ENCODE measurements around the gene ACADM.
"Not testable (repeated sequence)": the region's sequence is repeated elsewhere in the genome, so short reads cannot be mapped to it uniquely, and the experiment has no call there.

Gene ACADM

DNA sequence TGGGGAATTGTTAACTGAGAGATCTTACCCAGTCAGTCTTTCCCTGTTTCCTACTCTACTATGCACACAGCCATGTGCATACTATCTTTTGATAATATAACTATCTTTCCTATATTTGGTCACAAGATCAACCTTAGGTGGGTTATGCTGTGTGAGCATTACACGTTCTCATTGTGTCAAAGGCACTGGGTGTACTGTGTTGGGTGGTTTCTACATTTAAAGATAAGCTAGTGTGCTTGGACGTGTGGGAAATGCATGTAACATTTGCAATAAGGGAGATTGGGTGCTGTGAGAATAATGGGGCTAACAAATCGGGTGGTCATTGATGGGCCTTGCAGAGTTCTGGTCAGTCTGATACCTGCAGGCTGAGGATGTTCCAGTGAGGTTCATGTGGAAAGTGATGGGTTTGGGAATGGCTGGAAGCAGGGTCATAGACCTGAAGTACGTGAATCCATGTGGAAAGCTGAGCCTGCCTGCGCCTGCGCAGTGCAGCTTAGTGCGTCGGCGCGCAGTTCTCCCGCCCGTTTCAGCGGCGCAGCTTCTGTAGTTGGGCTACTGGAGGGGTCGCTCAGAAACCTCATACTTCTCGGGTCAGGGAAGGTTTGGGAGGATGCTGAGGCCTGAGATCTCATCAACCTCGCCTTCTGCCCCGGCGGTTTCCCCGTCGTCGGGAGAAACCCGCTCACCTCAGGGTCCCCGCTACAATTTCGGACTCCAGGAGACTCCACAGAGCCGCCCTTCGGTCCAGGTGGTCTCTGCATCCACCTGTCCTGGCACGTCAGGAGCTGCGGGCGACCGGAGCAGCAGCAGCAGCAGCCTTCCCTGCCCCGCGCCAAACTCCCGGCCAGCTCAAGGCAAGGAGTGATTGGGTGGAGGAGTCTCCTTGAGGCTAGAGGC lies 72.1 kb downstream of the ACADM start, which contains the start of gene MSH4:
TSS of gene MSH4 (plus strand) at position 507 of the 897 bp plus-strand sequence. CDS start at position 611, 104 bp downstream.
- peak; percentile 42 for DNase-seq

DNA sequence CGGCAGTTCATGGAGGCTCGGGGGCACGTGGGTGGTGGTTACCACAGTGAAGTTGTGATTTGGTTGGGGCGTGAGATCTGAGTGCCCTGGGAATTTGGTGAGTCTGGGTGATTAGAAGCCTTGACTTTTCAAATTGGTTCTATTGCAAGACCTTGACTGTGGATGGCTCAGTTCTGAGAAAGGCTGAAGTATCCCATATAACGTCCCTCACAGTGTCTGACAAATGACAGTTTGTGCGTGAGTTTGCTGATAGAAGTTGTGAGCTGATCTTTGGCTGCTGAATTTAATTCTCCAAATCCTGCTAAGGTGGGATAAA lies 72.7 kb downstream of the ACADM start:
- DNase-seq: no peak

DNA sequence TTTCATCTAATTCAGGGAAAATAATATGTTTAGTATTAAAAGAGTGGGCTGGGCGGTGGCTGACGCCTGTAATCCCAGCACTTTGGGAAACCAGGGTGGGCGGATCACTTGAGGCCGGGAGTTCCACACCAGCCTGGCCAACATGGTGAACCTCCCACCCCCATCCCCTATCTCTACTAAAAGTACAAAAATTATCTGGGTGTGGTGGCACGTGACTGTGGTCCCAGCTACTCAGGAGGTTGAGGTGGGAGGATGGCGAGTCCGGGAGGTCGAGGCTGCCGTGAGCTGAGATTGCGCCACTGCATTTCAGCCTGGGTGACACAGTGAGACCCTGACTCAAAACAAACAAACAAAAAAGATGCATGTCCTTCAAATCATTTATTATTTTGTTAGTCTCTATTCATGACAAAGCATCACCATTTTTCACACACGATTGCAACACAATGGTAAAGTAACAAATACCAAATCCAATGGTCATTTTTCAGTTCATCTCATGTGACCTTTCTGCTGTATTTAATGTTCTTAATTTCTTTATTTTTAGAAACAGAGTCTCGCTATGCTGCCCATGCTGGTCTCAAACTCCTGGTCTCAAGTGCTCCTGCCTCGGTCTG lies 73.2 kb downstream of the ACADM start:
- DNase-seq: peak; percentile 13

DNA sequence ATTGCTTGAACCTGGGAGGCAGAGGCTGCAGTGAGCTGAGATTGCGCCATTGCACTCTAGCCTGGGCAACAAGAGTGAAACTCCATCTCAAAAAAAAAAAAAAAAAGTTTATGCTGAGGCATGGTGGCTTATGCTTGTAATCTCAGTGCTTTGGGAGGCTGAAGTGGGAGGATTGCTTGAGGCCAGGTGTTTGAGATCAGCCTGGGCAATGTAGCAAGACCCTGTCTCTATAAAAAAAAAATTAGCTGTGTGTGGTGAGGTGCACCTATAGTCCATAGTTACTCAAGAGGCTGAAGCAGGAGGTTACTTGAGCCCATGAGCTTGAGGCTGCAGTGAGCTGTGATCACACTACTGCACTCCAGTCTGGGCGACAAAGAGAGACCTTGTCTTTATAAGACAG lies 77.0 kb downstream of the ACADM start:
- DNase-seq: not testable (repeated sequence)

DNA sequence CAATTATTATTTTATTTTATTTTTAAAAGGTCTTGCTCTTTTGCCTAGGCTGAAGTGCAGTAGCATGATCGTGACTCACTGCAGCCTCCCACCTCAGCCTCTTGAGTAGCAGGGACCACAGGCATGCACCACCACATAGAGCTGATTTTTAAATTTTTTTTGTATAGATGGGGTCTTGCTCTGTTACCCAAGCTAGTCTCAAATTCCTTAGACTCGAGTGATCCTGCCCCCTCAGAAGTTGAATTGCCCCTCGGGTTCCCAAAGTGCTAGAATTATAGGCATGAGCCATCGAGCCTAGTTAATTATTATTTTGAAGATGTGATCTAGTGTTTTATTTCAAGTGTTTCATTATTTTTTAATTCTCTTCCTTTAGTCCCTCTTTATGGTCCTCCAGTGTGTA lies 84.4 kb downstream of the ACADM start:
- no peak for DNase-seq

DNA sequence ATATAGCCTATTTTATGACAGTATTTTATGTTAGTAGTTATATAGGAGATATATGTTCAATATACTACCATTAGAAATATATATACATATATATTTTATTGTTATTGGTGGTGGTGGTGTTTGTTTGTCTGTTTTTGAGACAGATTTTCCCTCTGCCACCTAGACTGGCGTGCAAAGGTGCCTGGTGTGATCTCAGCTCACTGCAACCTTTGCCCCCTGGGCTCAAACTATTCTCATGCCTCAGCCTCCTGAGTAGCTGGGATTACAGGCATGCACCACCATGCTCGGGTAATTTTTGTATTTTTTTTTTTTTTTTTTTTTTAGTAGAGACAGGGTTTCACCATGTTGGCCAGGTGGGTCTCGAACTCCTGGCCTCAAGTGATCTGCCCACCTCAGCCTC lies 85.6 kb downstream of the ACADM start:
- DNase-seq: not testable (repeated sequence)

DNA sequence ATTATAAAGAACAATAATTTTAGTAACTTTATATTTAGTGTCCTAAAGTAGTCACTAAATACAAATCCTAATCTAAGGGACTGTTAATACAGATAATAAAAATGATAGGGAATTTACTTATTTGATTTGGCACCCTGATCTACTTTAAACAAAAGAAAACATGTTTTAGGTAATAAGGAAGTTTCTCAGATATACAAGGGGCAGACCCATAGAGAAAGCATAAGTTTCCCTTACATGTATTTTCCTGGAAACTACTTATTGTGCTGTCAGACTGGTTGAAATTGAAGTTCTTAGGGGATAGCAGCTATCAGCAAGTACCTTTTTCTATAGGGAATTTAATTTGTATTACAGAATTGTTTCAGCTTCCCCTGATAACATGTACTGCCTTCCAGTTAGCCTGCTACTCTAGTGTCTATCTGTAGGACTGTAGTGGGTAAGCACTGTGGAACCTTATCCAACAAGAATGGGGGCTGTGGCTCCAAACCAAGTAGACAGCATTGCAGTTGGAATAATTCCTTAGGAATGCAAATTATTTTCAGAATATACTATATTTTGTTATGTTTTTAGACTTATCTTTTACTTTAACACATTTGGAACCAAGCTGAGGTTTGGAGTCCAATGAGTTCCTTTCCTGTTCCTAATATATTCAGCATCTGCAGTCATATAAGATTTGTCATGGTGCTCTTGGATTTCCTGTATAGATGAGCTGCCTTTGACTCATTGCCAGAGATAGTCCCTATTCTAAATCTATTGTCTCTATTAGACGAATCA lies 86.9 kb downstream of the ACADM start:
- DNase-seq: no peak

DNA sequence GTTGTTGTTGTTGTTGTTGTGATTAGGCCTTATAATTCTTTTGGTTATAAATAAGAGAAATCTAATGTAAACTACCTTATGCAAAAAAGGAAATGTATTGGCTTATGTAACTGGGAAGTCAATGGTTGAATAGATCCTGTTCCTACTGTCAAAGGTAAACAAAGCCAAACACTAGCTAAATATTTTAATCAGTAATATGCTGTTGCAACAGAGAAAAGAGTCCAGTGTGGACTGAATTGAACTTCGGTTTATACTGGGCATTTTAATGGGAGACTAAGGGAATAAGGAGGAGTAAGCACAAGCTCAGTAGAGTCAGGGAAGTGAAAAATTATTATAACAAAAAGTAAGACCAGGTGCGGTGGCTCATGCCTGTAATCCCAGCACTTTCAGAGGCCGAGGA lies 87.6 kb downstream of the ACADM start:
- DNase-seq: no peak
